NOMO-1 (cell line): Measurements from ENCODE around the gene LRMDA.
A peak's percentile ranks its signal among the peaks of the same experiment; 100 is the strongest.
"Not testable (repeated sequence)": the region's sequence is repeated elsewhere in the genome, so short reads cannot be mapped to it uniquely, and the experiment has no call there.

ENCODE experiments used
- DNase-seq, 2 experiments: peaks; one replicate each; lab custom pipeline; 2025; ENCODE audit not compliant: unreplicated experiment in 2 of 2; lab: John Stamatoyannopoulos, UW

The LRMDA gene

DNA sequence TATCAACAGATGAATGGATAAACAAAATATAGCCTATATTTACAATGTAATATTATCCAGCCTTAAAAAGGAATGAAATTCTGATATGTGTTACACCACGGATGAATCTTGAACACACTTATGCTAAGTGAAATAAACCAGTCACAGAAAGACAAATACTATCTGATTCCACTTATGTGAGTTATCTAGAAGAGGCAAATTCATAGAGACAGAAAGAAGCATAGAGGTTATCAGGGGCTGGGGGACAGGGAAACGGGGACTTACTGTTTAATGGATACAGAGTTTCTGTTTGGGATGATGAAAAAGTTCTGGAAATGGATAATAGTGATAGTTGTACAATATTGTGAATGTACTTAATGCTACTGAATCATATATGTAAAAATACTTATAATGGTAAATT, 329.9 kb downstream of the LRMDA start:
- DNase-seq: no peak

DNA sequence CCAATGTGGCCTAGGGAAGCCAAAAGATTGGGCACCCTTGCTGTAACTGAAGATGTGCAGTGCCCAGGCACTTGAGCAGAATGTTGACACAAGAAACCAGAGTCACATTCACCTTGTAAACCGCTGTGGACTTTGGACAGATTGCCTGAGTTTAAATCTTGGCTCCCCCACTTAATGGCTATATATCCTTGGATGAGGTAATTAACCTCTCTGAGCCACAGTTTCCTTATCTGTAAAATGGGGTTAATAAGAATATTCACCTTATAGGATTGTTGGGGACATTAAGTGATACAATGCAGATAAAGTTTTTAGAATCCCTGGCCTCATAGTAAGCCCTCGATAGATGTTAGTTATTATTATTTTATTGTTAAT, 331.0 kb downstream of the LRMDA start:
- DNase-seq: no peak

DNA sequence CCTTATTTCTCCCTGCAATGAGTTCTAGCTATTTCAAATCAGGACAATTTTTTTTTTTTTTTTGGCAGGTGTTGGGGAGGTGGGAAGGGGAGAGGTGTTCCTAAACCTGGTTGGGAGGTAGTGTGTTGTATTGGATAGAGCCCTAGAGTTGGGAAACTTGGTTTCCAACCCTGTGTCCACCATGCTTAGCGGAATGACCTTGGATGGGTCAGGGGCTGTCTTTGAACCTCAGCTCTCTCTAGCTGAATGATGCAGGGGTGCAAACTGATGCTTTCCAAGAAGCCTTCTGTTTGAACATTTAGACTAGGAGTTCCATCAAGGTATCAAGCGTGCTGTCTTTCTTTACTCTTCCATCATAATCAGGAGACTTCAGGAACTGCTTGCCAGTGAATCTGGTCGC, 332.2 kb downstream of the LRMDA start:
- DNase-seq: no peak

DNA sequence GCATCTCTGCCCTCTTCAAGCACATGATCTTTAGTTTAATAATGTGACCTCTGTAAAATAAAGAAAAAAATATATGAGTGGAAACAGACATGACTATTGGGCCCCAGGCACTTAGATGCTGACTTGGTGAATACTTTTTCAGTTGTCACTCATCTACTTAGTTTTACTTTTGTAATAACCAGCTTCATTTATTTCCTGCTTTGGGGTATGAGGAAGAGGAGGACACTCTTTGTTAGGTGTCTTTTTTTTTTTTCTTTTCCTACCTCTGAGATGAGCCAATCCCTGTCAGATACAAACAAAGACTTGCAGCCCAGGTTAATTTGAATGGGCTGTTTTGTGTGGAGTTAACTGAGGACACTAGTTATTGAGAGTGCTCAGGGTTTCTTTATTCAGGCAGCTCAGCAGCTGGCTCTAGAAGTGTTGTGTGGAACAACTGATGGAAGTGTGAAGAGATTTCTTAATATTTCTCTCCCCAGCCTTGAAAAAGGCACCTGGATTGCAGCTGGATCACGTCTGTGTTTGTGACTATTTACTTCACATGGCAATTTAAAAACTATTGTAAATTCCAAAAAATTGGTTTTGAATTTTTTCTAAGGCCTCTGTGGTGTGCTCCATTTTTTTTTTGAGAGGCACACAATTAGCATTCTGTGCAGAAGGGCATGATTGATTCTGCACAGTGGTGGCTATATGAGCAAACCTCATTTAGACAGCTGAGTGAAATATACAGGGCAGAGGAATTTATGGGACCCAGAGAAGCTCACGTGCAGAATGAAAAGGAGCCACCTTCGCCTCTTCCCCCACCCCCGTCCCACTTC, 333.8 kb downstream of the LRMDA start:
- DNase-seq: no peak

DNA sequence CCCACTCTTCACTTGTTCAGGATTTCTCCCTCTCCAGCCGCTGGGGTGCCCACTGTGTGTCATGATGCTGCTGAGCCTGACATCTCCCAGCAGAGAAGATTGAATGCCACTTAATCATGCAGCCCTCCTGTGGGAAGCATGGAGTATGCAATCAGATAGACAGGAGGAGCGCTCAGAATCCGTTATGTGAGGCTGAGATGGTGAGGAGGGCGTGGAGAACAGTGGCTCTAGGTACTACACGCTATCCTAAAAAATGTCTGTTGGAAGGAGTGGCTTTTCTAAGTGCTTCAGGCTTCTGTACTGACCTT, 334.3 kb downstream of the LRMDA start:
- DNase-seq: no peak

DNA sequence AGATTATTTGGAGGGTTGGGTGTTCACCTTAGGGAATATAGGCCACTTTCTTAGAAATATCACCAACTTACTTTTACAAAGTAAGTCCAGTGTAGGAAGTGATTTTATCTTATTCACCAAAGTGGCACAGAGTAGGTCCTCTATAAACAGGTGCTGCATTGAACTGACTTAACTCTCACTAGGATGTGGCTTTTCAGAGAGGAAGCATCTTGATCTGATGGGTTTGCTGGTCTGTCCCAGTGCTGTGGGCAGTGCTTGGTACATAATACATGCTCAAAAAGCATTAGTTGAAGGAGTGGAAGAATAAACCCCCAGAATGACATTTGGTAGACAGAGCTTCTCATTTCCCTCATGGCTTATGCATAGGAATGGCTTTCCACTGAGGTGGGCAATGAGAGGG, 334.7 kb downstream of the LRMDA start:
- DNase-seq: no peak

DNA sequence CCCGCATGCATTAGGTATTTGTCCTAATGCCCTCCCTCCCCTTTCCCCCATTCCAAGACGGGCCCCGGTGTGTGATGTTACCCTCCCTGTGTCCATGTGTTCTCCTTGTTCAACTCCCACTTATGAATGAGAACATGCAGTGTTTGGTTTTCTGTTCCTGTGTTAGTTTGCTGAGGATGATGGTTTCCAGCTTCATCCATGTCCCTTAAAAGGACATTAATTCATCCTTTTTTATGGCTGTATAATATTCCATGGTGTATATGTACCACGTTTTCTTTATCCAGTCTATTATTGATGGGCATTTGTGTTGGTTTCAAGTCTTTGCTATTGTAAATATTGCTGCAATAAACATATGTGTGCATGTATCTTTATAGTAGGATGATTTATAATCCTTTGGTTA, 335.3 kb downstream of the LRMDA start:
- not testable (repeated sequence) for DNase-seq

DNA sequence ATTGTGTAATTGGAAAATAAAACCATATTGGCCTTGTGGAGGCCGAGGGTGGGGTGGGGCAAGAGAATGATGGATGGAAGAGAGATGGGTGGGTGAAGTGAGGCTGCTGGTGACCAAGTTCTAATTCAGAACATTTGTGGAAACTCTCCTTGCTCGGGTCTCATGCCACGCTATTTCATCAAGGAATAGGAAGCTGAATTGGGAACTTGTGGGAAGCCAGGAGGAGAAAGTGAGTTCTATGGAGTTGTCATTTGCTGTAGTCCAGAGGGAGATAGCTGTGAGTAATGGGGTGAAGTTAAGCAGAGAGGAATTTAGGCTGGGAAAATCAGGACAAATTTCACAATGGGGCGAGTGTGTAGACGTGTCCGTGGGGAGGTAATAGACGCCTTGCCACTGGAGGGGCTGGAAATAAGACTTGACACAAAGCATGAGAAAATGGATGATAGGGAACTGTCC, 339.2 kb downstream of the LRMDA start:
- DNase-seq: no peak

DNA sequence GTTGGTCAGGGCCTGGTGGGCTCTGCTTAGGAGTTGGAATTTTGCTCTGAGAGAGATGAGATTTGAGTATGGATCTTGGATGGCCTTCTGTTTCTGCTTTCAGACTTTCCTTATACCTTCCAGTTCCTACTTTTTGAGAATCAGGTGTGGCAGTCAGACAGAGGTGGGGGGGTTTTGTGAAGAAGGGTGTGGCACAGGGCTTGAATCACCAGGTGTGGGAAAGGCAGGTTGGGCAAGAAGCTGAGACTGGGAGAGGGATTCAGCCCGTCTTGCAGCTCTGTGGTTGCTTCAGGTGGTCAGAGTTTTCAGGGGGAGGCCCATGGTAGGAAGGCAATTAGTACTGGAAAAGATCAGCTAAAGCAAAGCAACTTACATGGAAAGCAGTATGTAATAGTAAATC, 340.2 kb downstream of the LRMDA start:
- peak in 1 of 2 experiments; percentile 25 for DNase-seq

DNA sequence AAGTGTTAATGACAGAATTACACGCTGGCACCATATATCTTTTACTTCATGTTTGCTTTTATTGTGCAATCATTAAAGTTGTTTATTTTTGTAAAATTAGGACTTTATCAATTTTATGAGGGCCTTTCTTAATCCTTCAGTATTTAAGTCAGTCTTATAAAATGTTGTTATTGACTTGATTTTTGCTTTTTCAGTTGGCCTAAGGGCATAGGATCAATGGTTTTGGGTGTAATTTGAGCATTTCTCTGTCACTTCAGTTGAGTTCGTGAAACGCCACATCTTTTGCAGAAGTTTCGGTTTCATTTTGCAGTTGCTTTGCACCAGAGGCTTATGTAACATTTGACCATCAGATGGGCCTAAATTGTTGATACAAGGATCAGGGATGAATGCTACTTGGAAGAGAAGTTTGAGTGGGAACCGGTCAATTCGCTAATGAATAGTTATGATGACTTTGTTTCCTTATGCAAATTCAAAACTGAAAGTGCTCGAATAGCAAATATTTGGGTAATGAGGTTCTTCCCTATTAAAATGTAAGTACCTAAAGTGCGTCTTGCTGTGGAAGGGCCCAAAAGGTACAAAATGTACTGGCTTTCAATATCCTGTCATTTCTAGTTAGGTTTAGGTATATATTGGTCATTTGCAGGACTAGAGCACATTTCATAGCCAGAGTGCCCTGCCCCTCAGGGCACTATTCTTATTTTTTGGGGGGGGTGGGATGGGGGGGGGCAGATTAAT, 340.9 kb downstream of the LRMDA start:
- DNase-seq: peak; percentile 39 to 70

DNA sequence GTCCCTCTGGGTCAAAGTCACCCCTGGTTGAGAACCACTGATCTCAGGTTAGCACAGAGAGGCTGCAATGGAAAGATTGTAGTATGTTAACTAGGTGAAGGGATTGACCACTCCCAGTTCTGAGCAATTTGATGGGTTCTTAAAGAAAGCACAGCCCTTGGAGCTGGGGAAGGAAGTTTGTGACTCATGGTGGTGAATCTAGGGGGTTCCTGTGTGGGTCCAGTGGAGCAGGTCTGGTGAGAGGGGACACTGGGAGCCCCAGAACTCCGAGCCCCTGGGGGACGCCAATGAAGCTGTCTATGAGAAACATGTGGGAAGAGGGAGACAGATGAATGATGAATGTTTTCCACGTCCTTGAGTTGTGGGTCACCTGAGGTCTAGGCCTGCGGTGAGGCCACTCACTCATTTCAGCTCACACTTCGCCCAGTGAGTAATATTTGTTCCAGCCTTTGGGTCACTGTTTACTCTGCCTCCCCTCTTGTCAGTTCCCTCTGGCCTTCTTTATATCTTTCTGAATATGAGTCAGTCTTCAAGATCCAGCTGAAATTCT, 341.9 kb downstream of the LRMDA start:
- DNase-seq: no peak

DNA sequence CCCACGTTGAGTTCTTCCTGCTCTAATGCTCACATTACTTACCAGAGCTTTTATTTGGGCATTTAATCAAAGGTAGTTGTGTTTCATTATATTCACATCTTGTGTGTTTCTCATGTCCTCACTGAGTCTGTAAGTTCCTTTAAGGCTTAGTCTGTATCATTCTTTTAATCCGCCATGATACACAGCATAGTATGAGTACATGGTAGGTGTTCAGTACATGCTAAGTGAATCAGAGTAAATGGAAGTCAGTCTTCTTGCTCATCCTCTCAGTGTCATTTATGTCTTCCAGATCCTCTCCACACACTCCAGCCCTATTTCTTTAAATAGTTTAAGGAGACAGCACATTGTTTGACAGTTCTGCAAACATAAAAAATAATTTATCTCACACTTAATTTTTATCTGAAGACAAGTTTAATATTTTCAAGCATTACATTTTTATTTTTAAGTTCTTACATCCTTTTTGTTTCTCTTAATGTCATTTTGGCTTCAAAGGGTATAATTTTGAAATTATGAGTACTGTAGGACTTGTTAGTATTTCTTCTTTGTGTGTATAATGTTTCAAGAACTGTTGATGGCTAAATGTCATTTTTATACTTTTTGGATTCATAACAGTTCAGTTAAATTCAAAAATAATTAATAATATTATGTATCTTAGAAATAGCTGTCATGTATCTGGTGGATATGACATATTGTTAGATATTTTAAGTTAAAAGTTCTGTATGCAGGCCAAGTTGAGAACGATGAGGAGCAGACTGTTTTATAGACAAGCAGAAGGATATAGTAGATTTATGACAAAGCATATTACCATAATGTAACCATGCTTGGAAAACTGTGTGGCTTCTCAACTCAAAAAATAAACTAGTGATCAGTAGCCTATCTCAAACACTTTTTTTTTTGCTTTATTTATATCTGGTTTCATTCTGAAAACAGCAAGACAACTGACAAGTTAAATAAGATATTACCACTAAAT, 342.7 kb downstream of the LRMDA start:
- DNase-seq: no peak

DNA sequence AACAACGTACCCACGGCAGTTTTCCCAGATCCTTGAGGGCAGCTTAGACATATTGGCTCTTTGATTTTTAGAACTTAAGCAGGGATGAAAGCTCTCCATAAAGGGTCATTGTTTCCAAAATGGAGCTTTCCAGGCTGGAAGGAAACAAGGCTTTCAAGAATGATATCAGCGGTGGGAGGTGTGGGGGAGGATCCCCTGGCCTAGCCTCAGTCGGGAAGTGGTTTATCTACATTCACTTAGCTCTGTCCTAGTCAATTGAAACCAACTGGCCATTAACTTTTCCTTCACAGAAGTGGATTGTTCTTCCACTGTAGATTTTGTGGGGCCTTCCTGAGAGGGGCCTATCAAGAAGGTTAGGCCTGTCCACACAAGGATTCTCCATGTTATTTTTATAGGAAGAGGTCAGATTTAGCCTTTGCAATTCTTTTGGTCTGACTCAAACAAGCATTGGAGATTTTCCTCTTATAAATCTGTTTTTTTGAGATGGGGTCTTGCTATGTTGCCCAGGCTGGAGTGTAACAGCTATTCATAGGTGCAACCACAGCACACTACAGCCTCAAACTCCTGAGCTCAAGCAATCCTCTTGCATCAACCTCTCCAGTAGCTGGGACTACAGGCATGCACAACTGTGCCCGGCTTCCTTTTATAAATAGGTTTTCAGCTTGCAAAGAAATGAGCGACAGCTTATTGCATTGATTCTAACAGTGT, 343.5 kb downstream of the LRMDA start:
- DNase-seq: no peak

DNA sequence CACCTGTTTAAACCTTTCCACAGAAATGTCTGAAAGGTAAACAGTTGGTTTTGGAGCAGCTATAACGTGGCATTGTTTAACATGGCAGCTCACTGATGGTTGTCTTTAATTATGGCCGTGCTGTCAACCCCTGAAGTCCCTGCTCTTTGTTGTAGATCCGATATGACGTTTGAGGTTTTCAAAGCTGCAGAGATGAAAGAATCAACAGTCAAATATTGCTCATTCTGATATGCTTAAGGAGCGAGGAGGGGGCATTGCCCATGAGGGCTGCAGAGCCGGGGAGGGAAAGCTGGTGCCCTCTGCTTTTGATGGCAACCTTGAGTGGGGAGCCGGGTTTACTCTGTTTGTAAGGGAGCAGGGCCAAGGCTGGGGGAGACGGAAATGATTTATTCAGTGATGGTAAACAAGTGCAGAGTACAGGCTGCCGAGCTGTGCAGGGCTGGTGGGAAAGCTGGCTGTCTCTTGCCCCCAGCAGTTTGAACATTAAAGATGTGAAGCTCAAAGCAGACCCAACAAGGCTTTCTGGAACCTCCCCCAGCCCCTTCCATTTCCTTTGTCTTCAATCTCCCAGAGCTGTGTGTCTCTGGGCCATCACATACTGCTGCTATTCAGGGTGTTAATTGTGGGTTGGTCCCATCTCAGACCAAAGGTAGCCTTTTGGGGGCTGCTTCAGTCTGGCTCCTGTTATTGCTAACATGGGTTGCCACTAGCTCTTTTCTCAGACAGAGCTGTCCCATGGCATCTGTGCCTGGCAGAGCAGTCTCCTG, 345.5 kb downstream of the LRMDA start:
- no peak for DNase-seq

DNA sequence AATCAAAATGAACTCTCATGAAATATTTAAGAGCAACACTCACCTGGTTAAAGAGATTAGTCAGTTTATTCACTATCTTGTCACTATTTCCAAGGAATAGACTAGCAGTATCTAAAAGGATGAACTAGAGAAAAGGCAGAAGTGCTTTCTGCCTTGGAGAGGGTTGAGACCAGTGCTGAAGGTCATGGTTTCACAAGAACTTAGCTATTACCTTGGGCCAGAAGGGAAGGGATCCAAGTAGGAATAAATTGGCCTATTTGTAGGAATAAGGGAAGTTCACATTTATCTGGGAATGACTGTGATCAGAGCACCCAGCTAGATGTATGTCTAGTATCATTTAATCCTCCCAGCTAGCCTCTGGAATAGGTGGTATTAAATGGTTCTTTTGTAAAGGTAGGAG, 347.2 kb downstream of the LRMDA start:
- no peak for DNase-seq

DNA sequence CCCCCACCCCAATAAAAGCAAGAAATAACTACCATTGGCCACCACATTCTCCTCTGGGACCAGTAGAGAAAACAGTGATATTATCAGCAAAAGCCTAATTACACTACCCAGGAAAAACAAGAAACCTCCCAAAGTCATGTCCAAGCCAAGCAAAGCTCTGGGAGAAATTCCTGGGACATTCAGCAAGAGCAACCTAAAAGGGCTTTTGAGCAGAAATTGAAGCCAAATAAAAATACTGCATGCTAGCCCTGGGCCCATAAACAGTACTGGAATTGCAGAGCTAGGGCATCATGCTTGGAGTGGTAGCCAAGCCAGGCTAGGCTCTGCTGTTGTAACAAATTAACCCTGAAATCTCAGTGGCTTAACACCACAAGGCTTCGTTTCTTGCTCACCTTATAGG, 347.9 kb downstream of the LRMDA start:
- no peak for DNase-seq

DNA sequence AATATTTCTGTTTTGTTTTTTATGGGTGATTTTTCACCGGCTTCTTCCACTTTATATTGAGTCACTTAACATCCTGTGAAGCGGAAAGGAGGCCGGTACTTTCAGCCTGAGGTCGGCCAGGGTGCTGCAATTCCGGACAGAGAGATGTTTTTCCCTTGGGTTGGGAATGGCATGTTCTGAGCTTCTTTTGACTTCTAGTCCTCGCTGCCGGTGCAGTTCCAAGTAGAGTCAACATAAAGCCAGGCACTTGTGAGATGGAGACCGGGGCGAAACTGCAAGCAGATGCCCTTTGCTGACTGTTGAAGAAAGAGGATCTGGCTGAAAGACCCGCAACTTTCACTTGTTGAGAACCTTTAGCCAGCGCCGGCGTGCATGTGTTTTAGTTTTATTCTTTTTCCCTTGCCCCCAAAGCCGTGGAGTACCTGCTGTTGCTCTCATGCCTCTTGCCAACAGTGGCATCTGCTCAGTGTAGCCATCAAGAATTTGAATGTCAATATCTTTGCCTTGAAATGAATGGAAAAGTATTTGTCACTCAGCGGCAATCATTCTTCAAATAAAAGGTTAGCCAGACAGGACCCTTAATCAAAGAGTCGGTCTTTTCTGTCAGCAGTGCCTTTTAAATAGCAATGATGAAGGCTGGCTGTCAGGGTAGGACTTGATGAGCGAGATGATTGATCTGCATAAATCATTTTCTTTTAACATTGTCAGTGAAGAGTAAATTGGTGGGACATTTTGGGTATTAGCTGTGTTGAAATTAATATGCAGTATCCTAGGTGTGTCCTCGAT, 351.2 kb downstream of the LRMDA start:
- DNase-seq: peak in 1 of 2 experiments; percentile 36

DNA sequence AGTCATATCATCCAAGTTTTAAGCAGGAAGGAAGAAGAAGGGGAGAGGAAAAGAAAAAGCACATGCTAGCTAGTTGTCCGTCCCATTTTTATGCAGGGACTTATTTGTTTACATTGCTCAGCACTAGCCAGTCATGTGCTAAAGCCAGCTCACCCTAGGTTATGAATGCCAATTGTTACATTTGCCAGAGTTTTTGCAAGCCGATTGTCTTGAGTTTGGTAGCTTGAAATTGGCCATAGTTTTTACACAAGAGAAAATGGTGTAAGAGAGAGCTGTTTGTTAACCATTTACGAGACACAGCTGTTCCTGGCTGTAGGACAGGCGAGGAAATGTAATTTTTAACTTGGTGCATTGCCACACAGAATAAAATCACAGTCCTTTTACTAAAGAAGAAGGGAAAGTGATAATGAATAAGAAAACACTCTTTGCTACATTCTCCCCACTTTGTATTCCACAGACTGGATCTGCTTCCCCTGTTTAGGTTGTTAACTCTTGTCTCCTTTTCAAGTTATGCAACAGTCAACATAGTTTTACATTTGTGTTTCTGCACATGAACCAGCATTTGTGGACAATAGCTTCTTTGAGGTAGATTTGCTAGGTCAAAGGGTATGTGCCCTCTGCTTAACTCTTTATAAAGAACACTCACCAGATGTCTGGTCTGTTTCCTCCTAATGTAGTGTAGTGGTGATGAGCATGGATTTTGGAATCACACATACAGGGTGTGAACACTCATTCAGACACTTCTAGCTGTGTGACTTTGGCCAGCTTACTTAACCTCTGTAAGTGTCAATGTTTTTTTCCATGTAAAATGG, 357.2 kb downstream of the LRMDA start:
- DNase-seq: no peak
